ENCODE measurements around the gene DPH2.
A peak's percentile ranks its signal among the peaks of the same experiment; 100 is the strongest.

The DPH2 gene

GRCh38 chr1:43984855-43985254 is 15.0 kb downstream of the DPH2 start:
- DNase-seq, result no peak

GRCh38 chr1:43985984-43986595 is 16.3 kb downstream of the DPH2 start:
- no peak for DNase-seq

- DNase-seq, result no peak
Measured at GRCh38 chr1:43986712-43987111, 16.9 kb downstream of the DPH2 start.

GRCh38 chr1:43987159-43987902 is 17.5 kb downstream of the DPH2 start:
- no peak for DNase-seq

GRCh38 chr1:43990271-43991199 is 20.7 kb downstream of the DPH2 start:
- no peak for DNase-seq

GRCh38 chr1:43991200-43991475 is 21.3 kb downstream of the DPH2 start:
- DNase-seq, result no peak

- peak; percentile 37 for DNase-seq
Measured at GRCh38 chr1:43991476-43992231, 21.8 kb downstream of the DPH2 start, which contains the start of gene CCDC24. TSS of gene CCDC24 (plus strand) at chr1:43991599. CDS start at chr1:43991879, 280 bp downstream.

- no peak for DNase-seq
Measured at GRCh38 chr1:43992232-43992995, 22.6 kb downstream of the DPH2 start.

GRCh38 chr1:43993206-43993914 is 23.6 kb downstream of the DPH2 start:
- no peak for DNase-seq

- no peak for DNase-seq
Measured at GRCh38 chr1:43994071-43994470, 24.3 kb downstream of the DPH2 start.

GRCh38 chr1:43994794-43995790 is 25.3 kb downstream of the DPH2 start:
- no peak for DNase-seq

GRCh38 chr1:43995984-43996732 is 26.3 kb downstream of the DPH2 start:
- no peak for DNase-seq

- DNase-seq, result no peak
Measured at GRCh38 chr1:43996733-43997115, 26.9 kb downstream of the DPH2 start.

- DNase-seq, result no peak
Measured at GRCh38 chr1:43997295-43997999, 27.6 kb downstream of the DPH2 start.

GRCh38 chr1:43998000-43998378 is 28.2 kb downstream of the DPH2 start:
- no peak for DNase-seq

- DNase-seq, result no peak
Measured at GRCh38 chr1:43999455-43999854, 29.6 kb downstream of the DPH2 start.

- DNase-seq, result no peak
Measured at GRCh38 chr1:44000122-44000665, 30.4 kb downstream of the DPH2 start.

GRCh38 chr1:44002165-44002564 is 32.4 kb downstream of the DPH2 start:
- no peak for DNase-seq

Measured in COR-L47 (cell line).